Stimulated activated CD8-positive, alpha-beta memory T cell treated with anti-CD3 and anti-CD28 coated beads, Interleukin-2, amount 100 ng/mL, for 1 hour (primary cell): Measurements from ENCODE around the gene GRIK4.
A peak's percentile ranks its signal among the peaks of the same experiment; 100 is the strongest.
"Not testable (repeated sequence)": the region's sequence is repeated elsewhere in the genome, so short reads cannot be mapped to it uniquely, and the experiment has no call there.

ENCODE experiments used
- DNase-seq, 2 donors: peaks; one replicate each; pipeline ENCODE4 v3.0.0-alpha.2; 2020; ENCODE audit warnings: low read depth in 2 of 2

GRIK4 gene

DNA sequence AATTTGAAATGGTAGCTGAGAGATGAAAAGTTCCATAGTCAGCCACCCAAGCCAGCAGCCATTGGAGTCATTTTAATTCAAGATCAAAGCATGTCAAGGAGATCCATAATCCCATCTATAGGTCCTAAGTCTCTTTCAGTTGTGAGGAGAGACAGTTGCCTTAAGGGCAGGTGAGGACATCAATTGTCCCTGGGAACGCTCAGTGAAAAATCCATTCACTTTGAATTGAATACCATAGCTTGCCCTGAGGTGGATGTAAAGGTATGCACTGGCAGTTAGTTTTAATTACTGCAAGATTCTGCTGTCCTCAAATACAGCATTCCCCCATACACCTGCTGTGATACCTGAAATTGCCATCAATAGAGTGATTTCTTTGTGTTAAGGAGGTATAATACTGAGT, 487.0 kb downstream of the GRIK4 start:
- no peak for DNase-seq

DNA sequence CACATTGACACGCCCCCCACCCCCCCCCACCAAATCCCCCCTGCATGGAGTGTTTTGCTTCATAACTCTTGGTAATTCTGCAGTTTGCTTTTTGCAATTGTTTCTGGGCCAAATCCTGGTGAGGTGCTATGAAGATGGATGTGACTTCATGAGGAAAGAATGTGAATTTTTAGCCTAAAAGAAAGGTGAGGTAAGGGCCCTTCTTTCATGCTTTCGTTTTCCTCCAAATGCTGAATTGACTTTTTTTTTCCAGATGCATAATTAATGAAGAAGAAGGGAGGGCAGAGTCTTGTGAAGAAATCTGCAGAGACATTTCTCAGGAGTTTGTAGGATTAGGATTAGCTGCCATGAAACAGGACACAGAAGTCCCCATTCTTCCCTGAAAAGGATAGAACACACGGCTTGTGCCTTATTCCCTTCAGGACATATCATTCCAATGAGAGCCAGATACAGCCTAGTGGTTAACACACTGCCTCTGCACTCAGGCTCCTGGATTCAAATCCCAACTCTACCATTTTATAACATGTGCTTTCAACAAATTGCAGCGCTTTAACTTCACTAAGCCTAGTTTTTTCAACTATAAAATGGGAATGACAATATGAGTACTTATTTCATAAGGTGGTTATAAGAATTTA, 492.8 kb downstream of the GRIK4 start:
- no peak for DNase-seq

DNA sequence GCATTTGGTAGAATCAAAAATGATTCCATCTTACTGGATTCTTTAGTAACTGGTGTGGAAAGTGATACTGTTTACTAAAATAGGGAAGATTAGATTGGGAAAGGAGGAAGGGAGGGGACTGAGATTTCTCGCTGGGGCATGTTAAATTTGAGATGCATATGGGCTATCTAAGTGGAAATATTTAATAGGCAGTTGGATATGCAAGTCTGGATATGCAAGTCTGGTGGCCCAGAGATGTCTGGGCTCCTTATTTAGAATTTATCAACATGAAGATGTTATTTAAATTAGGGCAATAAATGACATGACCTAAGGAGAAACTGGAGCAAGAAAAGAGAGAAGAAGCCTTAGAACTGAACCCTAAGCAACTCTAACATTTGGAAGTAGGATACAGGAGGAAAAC, 495.4 kb downstream of the GRIK4 start:
- no peak for DNase-seq

DNA sequence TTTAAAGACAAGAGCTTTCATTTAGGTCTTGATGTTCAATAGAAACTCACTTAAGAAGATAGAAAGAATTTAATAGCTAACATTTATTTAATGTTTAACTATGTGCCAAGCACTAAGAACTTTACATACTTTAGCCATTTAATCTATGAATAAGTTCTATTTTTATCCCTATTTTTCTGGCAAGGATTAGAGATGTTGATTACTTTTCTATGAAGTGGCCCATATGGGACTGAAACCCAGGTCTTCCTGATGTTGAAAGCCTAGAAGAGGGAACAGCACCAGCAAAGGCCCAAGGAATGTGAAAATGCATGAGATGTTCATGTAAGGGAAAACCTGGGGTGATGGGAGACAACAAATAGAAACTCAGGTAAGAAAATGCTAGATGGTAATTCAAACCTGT, 497.0 kb downstream of the GRIK4 start:
- DNase-seq: no peak

DNA sequence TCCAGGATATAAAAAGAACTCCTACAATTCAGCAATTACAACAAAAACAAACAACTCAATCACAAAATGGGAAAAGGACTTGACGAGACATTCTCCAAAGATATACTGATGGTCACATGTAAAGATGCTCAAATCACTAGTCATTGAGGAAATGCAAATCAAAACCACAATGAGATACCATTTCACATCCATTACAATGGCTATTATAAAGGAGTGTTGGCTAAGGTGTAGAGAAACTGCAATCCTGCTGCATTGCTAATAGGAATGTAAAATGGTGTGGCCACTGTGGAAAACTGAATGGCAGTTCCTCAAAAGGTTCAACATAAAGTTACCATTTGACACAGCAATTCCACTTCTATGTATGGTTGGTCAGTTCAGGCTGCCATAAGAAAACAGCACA, 500.5 kb downstream of the GRIK4 start:
- DNase-seq: no peak

DNA sequence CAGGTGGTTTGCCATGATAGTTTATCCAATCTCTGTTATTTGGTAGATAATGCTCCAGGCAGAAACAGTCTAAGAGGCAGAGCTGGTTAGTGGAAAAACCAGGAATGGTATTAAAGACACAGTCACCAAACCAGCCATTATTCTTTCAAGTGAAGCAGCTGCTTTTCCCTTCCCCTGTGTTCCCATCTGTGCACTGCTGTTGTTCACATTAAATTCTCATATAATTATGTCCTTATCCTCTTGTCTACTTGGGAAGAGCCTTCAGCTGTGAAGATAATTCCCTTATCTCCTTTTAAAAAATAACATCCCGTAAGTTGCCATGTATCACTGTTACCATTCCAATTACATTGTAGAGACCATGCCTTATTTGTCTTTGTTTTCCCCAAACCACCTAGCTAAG, 507.2 kb downstream of the GRIK4 start:
- no peak for DNase-seq

DNA sequence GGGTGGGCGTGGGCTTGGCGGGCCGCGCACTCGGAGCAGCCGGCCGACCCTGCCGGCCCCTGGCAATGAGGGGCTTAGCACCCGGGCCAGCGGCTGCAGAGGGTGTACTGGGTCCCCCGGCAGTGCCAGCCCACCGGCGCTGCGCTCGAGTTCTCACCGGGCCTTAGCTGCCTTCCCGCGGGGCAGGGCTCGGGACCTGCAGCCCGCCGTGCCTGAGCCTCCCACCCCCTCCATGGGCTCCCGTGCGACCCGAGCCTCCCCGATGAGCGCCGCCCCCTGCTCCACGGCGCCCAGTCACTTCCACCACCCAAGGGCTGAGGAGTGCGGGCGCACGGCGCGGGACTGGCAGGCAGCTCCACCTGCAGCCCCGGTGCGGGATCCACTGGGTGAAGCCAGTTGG, 510.2 kb downstream of the GRIK4 start:
- not testable (repeated sequence) for DNase-seq

DNA sequence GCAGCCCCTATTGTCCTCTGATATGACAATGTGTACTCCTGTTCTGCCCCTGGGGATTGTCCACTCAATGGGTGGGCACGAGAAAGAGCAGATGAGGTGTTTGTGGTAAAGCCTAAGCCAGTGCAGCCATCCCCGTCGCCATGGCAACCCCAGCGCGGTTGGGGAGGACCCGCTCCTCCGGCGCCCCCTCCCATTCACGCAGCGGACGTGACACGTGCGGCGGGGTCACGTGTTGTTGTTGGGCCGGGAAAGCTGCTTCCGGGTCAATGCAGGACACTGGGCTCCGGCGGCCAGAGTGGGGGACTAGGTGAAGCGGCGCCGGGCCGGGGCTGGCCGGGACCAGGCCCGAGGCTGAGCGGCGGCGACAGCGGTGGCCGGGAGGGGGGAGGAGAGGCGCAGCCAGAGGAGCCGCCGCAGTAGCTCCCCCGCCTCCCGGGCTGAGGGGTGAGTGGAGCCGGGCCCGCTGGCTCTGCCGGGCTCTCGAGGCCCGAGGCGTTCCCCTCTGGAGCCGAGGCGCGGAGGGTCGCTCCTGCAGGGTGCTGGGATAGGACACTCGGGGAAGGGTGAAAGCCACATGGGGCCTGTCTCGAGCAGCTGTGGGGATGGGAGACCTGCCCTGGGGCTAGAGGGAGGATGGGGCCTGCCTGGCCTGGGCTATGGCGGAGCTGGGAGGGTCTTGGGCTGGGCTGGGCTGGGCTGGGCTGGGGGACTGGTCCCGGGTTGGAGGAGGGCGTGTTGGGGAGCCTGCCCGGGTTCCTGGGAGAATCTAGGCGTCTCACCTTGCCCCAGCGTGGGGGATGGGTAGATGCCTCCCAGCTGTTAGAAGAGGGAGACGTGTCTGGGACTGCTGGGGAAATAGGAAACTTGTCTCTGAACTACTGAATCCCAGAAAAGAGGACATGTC, 512.6 kb downstream of the GRIK4 start, which contains the start of gene TBCEL:
TSS of gene TBCEL (plus strand) at position 255 of the 904 bp plus-strand sequence. CDS start 21,589 bp downstream, outside the sequence.
- DNase-seq: peak; percentile 47 to 67

DNA sequence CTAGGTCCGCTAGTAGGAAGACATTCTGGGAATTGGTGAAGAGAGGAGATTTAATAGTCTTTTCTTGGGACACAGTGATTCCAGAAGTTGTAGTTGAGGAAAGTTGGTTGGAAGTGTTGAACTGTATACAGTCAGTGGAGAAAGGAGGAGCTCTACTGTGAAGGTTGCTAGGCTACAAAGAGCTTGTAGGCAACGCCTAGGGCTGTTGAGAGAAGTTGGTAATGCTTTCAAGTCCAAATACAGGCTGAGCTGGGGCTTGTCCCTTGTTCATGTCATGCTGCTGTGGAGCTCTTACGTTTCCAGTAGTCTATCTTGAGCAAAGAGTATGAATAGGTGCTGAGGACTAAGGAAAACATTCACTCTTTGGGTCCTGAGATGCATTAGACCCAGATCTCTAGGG, 513.4 kb downstream of the GRIK4 start:
- no peak for DNase-seq

DNA sequence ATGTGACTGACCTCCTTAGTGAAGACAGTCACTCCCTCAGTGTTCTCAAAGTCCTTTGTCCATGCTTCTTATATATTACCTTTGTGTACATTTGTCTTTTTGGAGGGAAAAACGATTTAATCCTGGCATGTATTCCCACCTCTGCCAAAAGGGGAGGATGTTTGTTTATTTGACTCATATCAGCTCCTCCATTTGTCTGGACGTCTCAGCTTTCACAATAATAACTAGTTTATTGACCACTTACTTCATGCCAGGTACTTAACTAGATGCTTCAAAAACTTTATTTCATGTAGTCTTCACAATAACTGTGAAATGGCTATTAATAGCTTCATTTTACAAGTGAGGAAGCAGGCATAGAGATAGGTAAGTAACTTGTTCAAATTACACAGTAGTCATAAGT, 517.6 kb downstream of the GRIK4 start:
- no peak for DNase-seq

DNA sequence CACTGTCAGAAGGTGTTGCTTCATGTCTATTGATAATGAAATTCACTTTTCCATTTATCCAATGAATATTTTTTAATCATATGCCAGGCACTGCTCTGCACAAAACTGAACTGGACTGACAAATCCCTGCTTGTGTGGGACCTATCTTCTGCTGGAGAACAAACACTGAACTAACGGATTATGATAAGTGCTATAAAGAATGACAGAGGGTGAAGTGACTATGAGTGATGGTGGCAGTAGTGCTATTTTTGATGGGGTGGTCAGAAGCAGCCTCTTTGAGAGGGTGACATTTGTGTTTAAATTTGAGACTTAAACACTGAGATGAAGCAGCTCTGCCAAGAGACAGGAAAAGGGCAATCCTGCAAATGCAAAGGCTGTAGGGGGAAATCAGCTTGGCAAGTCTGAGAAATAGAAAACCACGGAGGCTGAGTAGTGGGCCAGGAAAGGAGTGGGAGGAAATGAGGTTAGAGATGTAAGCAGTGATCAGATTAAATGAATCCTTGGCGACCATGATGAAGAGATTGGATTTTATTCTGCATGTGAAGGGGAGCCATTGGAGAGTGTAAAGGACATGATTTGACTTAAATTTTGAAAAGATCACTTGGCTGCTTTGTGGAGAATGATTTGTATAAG, 518.4 kb downstream of the GRIK4 start:
- DNase-seq: no peak

DNA sequence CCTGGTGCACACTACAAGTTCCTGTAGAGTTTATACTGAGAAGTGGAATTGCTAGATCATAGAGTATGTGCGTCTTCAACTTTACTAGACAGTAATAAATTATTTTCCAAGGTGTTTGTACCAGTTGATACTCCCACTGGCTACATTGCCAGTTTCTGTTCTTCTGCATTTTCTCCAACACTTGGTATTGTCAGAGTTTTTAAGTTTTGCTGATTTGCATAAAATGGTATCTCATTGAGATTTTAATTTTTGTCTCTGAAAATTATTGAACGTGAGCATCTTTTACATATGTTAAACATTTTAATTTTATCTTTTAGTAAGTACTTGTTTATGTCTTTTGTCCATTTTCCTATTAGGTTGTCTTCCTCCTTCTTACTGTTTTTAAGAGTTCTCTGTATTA, 519.6 kb downstream of the GRIK4 start:
- no peak for DNase-seq

DNA sequence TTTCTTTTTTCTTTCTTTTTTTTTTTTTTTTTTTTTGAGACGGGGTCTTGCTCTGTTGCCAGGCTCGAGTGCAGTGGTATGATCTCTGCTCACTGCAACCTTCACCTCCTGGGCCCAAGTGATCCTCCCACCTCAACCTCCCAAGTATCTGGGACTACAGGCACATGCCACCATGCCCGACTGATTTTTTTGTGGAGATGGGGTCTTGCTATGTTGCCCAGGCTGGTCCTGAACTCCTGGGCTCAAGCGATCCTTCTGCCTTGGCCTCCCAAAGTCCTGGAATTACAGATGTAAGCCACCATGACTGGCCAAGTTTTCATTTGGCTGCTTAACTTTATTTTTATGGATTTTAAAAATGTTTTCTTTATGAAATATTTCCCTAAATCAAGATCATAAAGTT, 520.1 kb downstream of the GRIK4 start:
- not testable (repeated sequence) for DNase-seq

DNA sequence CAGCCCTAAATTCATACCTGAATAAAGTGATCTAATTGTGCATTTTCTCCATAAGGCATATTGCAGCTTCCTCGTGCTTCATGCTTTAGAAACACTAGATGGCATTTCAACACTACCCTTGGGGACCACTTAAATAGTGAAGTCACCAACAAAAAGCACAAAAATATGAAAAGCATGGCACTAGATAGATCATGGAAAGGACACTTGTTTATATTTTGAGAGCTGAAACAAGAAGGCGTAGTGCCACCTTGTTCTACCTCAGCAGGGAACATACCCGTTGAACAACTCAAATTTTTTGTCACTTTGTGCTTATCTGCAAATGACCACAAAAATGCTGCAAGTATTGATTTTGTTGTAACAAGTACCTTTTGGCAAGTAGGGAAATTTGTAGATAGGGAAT, 521.0 kb downstream of the GRIK4 start:
- DNase-seq: no peak

DNA sequence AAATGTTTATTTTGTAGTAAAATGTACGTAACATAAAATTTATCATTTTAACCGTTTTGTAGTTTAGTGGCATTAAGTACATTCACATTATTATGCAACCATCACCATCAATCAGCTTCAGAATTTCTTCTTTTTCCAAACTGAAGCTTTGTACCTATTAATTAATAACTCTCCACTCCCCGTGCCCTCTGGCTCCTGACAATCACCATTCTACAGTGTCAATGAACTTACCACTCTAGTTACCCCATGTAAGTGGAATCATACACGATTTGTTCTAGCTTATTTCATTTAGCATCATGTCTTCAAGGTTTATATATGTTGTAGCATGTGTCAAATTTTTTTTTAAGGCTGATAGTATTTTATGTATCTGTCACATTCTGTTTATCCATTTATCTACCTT, 522.1 kb downstream of the GRIK4 start:
- DNase-seq: no peak

DNA sequence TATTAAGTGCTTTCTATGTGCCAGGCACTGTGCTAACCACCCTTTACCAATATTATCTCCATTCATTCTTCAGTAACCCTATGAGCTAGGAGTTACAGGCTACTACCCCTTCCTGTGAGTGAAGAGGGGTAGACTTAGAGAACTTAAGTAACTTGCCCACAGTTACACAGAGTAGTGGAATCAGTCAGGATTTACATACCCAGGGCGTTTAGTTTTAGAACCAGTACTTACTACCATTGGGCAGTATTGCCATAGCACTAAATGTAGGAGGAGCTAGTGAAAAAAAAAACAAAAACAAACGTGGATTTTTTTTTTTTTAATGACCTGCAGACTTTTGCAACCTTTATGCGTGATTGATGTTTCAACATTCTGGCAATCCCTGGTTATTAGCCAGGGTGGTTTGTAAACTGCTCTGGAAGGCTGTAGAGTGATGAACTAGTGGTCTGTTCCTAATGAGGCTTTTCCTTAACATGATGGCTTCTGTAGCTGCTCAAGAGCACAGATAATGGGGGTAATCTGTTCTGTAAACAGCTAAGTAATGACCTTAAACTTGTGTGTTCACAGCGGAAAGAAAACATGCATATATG, 523.7 kb downstream of the GRIK4 start:
- DNase-seq: no peak

DNA sequence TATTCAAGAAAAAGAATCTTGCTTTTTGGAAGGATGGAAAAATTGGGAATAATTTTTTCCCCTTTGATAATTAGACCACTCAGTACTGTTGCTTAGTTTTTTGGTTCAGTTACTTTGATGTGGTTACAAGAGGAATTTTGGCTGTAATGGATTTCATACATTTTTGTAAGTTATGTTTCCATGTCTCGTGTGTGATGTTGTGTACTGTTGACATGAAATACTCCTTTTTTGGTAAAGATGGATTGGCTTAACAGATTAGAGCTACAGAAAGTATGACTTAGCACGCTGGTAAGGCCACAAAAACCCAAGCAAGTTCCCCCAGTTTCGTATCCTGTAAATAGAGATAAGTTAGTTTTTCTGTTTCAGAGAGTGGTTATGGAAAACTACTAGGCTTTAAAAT, 524.2 kb downstream of the GRIK4 start:
- DNase-seq: no peak

DNA sequence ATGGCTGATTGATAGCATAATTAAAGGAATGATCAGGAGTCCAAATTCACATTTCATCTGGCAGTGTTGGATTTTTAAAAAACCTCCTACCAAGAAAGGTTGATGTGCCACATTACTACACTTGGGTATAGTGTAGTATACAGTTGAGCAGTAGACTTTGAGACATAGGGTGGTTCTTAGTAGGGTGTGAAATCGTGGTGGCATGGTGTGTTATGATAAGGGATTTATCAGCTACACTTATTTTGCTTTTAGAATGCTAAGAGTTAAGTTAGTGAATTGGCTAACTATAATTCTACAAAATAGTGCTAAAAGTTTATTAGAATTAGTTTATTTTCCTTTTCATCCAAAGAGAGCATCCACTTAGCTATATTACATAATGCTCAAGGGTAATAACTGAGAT, 525.5 kb downstream of the GRIK4 start:
- DNase-seq: no peak
